HG03457 (cell line): ENCODE measurements around the gene APLP2.
"Not testable (repeated sequence)": the region's sequence is repeated elsewhere in the genome, so short reads cannot be mapped to it uniquely, and the experiment has no call there.

Experiments used
- ATAC-seq: cut with Tn5 transposase; IDR thresholded peaks from one replicate; pipeline ENCODE4 v1.9.1; 2021; ENCODE audit warnings: moderate number of reproducible peaks; ENCODE audit not compliant: unreplicated experiment

The APLP2 gene

GRCh38 chr11:130165601-130166456 is 96.1 kb downstream of the APLP2 start:
- no peak for ATAC-seq

- no peak for ATAC-seq
Measured at GRCh38 chr11:130166457-130166784, 96.7 kb downstream of the APLP2 start.

GRCh38 chr11:130167146-130167545 is 97.5 kb downstream of the APLP2 start:
- ATAC-seq = no peak

- no peak for ATAC-seq
Measured at GRCh38 chr11:130168105-130168504, 98.4 kb downstream of the APLP2 start.

GRCh38 chr11:130170345-130170744 is 100.7 kb downstream of the APLP2 start:
- ATAC-seq = no peak

GRCh38 chr11:130171534-130171933 is 101.8 kb downstream of the APLP2 start:
- ATAC-seq = no peak

GRCh38 chr11:130172001-130172400 is 102.3 kb downstream of the APLP2 start:
- not testable (repeated sequence) for ATAC-seq

GRCh38 chr11:130174642-130175041 is 104.9 kb downstream of the APLP2 start:
- no peak for ATAC-seq

GRCh38 chr11:130175898-130176297 is 106.2 kb downstream of the APLP2 start:
- ATAC-seq = no peak

GRCh38 chr11:130177782-130178181 is 108.1 kb downstream of the APLP2 start:
- no peak for ATAC-seq

GRCh38 chr11:130178441-130179339 is 109.0 kb downstream of the APLP2 start:
- no peak for ATAC-seq

- no peak for ATAC-seq
Measured at GRCh38 chr11:130179396-130180306, 110.0 kb downstream of the APLP2 start.

- ATAC-seq = no peak
Measured at GRCh38 chr11:130180491-130180890, 110.8 kb downstream of the APLP2 start.

GRCh38 chr11:130180896-130181294 is 111.2 kb downstream of the APLP2 start:
- ATAC-seq = no peak

- no peak for ATAC-seq
Measured at GRCh38 chr11:130181295-130182272, 111.9 kb downstream of the APLP2 start.

GRCh38 chr11:130183878-130184610 is 114.3 kb downstream of the APLP2 start:
- no peak for ATAC-seq

- ATAC-seq = no peak
Measured at GRCh38 chr11:130187096-130187495, 117.4 kb downstream of the APLP2 start.

GRCh38 chr11:130188047-130188446 is 118.4 kb downstream of the APLP2 start:
- ATAC-seq = no peak
